Natural killer cell (primary cell): Measurements from ENCODE around the gene GPSM1. TPM values are rescaled to one million over a fixed set of nuclear protein-coding genes. Genes with fewer than 3 reads are reported as not detected.

Experiments
- ATAC-seq, 3 donors: fragments of 150-1000 bp in 2 of 3; fragments of 200-7000 bp in 1 of 3; cut with Tn5 transposase; 1 replicate in 1 of 3; 2 replicates in 2 of 3; pipeline ENCODE4 v1.10.0; 2021; ENCODE audit warnings: mild to moderate bottlenecking in 2 of 3, moderate library complexity in 2 of 3
- DNase-seq, 2 donors: peaks; one replicate each; pipeline versions ENCODE4 v3.0.0 to v3.0.0-alpha.2; 2013 to 2021; ENCODE audit warnings: mixed read lengths in 1 of 2
- H3K27ac ChIP-seq: one replicate; pipeline ENCODE4 v1.5.1; 2013; ENCODE audit warnings: mild to moderate bottlenecking, low read length
- H3K27me3 ChIP-seq: one replicate; pipeline ENCODE4 v1.6.1; 2013; ENCODE audit warnings: low read length; ENCODE audit not compliant: control insufficient read depth, insufficient read depth
- H3K36me3 ChIP-seq: one replicate; pipeline ENCODE4 v1.6.1; 2013; ENCODE audit warnings: low read length; ENCODE audit not compliant: control insufficient read depth, insufficient read depth
- H3K4me1 ChIP-seq: one replicate; pipeline ENCODE4 v1.6.1; 2013; ENCODE audit warnings: low read length; ENCODE audit not compliant: control insufficient read depth, insufficient read depth
- H3K4me3 ChIP-seq: one replicate; pipeline ENCODE4 v1.5.1; 2013; ENCODE audit warnings: low read length
- H3K9me3 ChIP-seq: one replicate; pipeline ENCODE4 v1.6.1; 2013; ENCODE audit warnings: low read length; ENCODE audit not compliant: control insufficient read depth, insufficient read depth
- H3K27ac Mint-ChIP-seq, 2 donors: one replicate each; pipeline ENCODE4 v1.8.0; 2022; ENCODE audit warnings: mild to moderate bottlenecking in 2 of 2, mixed read lengths in 2 of 2, moderate library complexity in 1 of 2
- H3K27me3 Mint-ChIP-seq, 2 donors: one replicate each; pipeline ENCODE4 v1.8.0; 2022; ENCODE audit warnings: low read depth in 2 of 2, mixed read lengths in 2 of 2
- H3K36me3 Mint-ChIP-seq: one replicate; pipeline ENCODE4 v1.8.0; 2022; ENCODE audit warnings: mixed read lengths
- H3K4me1 Mint-ChIP-seq, 2 donors: one replicate each; pipeline ENCODE4 v1.8.0; 2022; ENCODE audit warnings: mixed read lengths in 2 of 2
- H3K4me3 Mint-ChIP-seq: one replicate; pipeline ENCODE4 v1.8.0; 2022; ENCODE audit warnings: mild to moderate bottlenecking, moderate library complexity, mixed read lengths
- H3K9me3 Mint-ChIP-seq, 2 donors: one replicate each; pipeline ENCODE4 v1.8.0; 2022; ENCODE audit warnings: mixed read lengths in 2 of 2
- WGBS: methylation state at CpG from one replicate; pipeline ENCODE4 v1.1.7; 2013; ENCODE audit warnings: missing lambda C conversion rate; ENCODE audit not compliant: insufficient coverage; 5-methylcytosine and 5-hydroxymethylcytosine counted together
- intact Hi-C: fragments of 100-400 bp; cut with micrococcal nuclease; formaldehyde crosslinking; loops from one replicate; pipeline ENCODE4 v1.14.2; 2022
- total RNA-seq, 4 donors: library from RNA; stranded (reverse); fragments of 120-200 nt in 1 of 4; gene quantifications; one replicate each; pipeline versions ENCODE4 v1.2.3 to v1.2.4, GENCODE V29; 2013 to 2022
- TF ChIP-seq, protein P1 (sequence below): fragments of 200-600 bp; IDR thresholded peaks from one replicate; pipeline ENCODE4 v1.8.0; 2022; ENCODE audit warnings: antibody characterized with exemption

Gene GPSM1
- total RNA-seq, 3 donors from 2014 or later (not counting 1 experiment from before 2014, with no cell fraction given) = 2.6 to 4.2 (median 3.4) TPM

DNA sequence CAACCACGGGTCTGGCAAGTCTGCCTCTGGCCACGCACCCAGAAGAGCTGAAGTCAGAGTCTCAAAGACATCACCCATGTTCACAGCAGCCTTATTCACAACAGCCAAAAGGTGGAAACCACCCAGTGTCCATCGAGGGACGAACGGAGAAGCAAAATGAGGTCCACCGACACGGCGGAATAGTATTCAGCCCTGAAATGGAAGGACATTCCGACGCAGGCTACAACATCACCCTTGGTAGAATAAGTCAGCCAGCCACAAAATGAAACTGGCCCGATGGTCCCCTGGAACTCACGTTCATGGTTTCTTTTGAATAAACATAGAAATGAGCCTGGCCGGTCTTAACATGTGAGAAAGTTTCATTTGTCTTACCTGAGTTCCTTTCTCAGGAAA is 40.4 kb upstream of the GPSM1 start:
- TF ChIP-seq, protein P1, sequence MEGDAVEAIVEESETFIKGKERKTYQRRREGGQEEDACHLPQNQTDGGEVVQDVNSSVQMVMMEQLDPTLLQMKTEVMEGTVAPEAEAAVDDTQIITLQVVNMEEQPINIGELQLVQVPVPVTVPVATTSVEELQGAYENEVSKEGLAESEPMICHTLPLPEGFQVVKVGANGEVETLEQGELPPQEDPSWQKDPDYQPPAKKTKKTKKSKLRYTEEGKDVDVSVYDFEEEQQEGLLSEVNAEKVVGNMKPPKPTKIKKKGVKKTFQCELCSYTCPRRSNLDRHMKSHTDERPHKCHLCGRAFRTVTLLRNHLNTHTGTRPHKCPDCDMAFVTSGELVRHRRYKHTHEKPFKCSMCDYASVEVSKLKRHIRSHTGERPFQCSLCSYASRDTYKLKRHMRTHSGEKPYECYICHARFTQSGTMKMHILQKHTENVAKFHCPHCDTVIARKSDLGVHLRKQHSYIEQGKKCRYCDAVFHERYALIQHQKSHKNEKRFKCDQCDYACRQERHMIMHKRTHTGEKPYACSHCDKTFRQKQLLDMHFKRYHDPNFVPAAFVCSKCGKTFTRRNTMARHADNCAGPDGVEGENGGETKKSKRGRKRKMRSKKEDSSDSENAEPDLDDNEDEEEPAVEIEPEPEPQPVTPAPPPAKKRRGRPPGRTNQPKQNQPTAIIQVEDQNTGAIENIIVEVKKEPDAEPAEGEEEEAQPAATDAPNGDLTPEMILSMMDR = no peak
- no peak overlapping the region for H3K27ac Mint-ChIP-seq

DNA sequence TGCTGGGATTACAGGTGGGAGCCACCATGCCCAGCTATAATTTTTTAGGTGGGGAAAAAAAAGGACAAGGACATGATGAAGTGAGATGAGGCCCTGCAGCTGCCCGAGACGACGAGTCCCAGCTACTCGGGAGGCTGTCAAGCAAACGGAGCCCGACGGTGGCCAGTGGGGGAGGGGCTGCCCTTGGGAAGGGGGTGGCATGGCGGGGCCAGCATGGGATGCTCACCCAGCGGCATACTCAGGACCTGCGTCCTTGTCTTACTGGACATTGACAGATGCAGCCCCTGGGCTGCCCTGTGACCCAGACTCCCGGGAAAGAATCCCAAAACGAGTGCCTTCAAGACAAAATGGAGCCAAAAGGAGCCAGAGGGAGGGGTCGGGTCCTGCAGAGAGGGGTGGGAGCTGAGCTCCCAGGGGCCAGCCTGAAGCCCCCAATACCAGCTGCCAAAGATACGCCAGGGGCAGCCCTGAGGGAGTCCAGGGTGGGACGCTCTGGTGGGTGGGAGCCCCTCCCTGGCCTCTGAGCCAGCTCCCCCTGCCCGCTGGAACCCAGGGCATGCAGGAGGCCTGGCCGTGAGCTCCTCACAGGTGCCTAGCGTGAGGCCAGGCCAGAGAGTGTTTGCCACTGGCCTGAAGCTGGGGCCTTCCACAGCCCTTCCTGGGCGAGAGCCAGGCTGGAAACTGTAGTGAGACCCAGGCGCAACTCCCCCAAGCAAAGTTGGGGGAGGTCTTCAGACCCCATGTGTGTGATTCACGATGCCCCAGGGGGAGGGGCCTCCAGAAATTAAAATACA is 39.2 kb upstream of the GPSM1 start:
- TF ChIP-seq, protein P1 = no peak
- Mint-ChIP-seq H3K4me1 (peaks cover 0 to 4% of the 10 kb centered on the region in 2 donors), H3K27me3 (peaks cover 0 to 3% of the 10 kb centered on the region in 2 donors), H3K4me3 (no peak overlapping the region), H3K27ac (no peak overlapping the region), H3K36me3 (no peaks in the 10 kb centered on the region), H3K9me3 (no peaks in the 10 kb centered on the region)
- 89% methylated on average over 20 of the region's 21 CpGs for WGBS
- H3K27me3 ChIP-seq = no peaks in the 10 kb centered on the region
- intact Hi-C loops = no loop called here
- ATAC-seq = no peak
- no peaks in the 10 kb centered on the region for H3K36me3 ChIP-seq
- DNase-seq = no peak
- no peaks in the 10 kb centered on the region for H3K9me3 ChIP-seq
- no peak overlapping the region for H3K27ac ChIP-seq
- H3K4me1 ChIP-seq = peaks cover 5% of the 10 kb centered on the region
- H3K4me3 ChIP-seq = no peak overlapping the region

More for the DNA sequence above, 40.4 kb upstream of the GPSM1 start:
- intact Hi-C loops = no loop called here
- 90% methylated on average over 13 of the region's 13 CpGs for WGBS
- no peak for ATAC-seq
- H3K4me3 Mint-ChIP-seq = no peak overlapping the region
- no peaks in the 10 kb centered on the region for H3K9me3 Mint-ChIP-seq
- Histone ChIP-seq H3K9me3 (no peaks in the 10 kb centered on the region), H3K4me3 (no peak overlapping the region), H3K36me3 (no peaks in the 10 kb centered on the region), H3K27ac (no peak overlapping the region), H3K27me3 (no peaks in the 10 kb centered on the region), H3K4me1 (peaks cover 14% of the 10 kb centered on the region)
- no peak for DNase-seq
- H3K36me3 Mint-ChIP-seq = no peaks in the 10 kb centered on the region
- peaks cover 0 to 3% of the 10 kb centered on the region in 2 donors for H3K27me3 Mint-ChIP-seq
- peaks cover 0 to 4% of the 10 kb centered on the region in 2 donors for H3K4me1 Mint-ChIP-seq

DNA sequence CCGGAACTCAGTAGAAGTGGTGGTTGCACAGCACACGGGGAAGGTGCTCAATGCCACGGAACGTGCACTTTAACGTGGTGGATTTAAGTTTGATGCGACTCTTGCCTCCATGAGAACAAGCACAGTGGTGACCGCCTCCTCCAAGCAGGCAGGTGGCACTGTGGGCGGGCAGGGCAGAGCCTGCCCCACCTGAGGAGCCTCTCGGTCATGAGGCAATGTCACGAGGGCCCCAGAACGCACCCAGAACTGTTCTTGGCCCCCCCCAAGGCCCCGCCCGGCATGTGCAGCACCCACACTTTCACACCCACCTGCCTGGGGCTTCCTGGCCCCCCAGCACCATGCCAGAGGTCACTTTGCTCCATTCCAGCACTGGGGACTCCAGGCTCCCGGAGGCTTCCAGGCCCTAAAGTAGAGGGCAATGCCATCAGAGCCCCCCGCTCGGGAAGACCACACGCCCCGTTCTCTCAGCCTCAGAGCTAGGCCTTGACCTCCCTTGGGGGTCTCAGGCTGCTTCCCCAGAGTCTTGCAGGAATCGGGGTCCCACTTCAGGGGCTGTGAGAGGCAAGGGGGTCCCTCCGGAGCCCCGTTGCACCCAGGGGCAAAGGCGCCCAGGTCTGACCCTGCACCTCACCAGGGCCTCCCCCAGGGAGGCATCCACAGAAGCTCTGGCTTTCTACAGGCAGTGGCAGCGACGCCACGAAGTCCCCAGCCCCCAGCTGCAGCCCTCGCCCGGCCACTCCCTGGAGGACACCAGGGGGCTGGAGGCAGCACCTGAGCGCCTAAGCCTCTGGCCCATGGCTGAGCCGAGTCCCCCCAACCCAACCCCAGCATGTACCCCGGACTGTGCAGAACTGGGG is 37.5 kb upstream of the GPSM1 start:
- no peak overlapping the region for H3K27ac ChIP-seq
- H3K27me3 ChIP-seq = no peaks in the 10 kb centered on the region
- H3K27me3 Mint-ChIP-seq = no peaks in the 10 kb centered on the region
- no peak for DNase-seq
- H3K36me3 Mint-ChIP-seq = no peaks in the 10 kb centered on the region
- H3K36me3 ChIP-seq = no peaks in the 10 kb centered on the region
- no peaks in the 10 kb centered on the region for H3K9me3 Mint-ChIP-seq
- no peak overlapping the region for H3K4me3 ChIP-seq
- WGBS = 92% methylated on average over 30 of the region's 30 CpGs
- intact Hi-C loops = no loop called here
- H3K27ac Mint-ChIP-seq = no peak overlapping the region
- TF ChIP-seq, protein P1 = no peak
- no peaks in the 10 kb centered on the region for H3K9me3 ChIP-seq
- H3K4me1 ChIP-seq = no peaks in the 10 kb centered on the region
- ATAC-seq = no peak
- no peaks in the 10 kb centered on the region for H3K4me1 Mint-ChIP-seq
- H3K4me3 Mint-ChIP-seq = no peak overlapping the region
